ENCODE results near the gene TPM4. TPM values are rescaled to one million over a fixed set of nuclear protein-coding genes. Genes with fewer than 3 reads are reported as not detected.

TPM4 gene
- total RNA-seq, 2 donors from 2014 or later: 162 to 171 TPM

GRCh38 chr19:16037424-16038195 lies 38.7 kb upstream of the TPM4 start:
- Histone ChIP-seq H3K4me3 (no peak overlapping the region), H3K36me3 (replicated peaks in 1 of 2; ENCODE audit: insufficient read depth in 1 of 2, low read depth in 2 of 2) (no peaks in the 10 kb centered on the region), H3K9me3 (no peaks in the 10 kb centered on the region), H3K27me3 (no peaks in the 10 kb centered on the region), H3K27ac (no peak overlapping the region), H3K4me1 (peaks cover 7% of the 10 kb centered on the region)
- ATAC-seq (no peak), DNase-seq (no peak)
- WGBS, 2 donors: 55 to 66% methylated on average over 6 to 16 of the region's 17 CpGs
- TF ChIP-seq POLR2A (IDR thresholded peaks at IDR 0.05) (no peak), CTCF (IDR thresholded peaks at IDR 0.05) (no peak)
- intact Hi-C loops (cut with DNase I): no loop called here

- no peak for TF ChIP-seq POLR2A (IDR thresholded peaks at IDR 0.05)
- TF ChIP-seq CTCF (IDR thresholded peaks at IDR 0.05): no peak
- Histone ChIP-seq H3K4me1 (peaks cover 7% of the 10 kb centered on the region), H3K4me3 (no peak overlapping the region), H3K27ac (no peak overlapping the region), H3K36me3 (replicated peaks in 1 of 2; ENCODE audit: insufficient read depth in 1 of 2, low read depth in 2 of 2) (no peaks in the 10 kb centered on the region), H3K9me3 (no peaks in the 10 kb centered on the region), H3K27me3 (no peaks in the 10 kb centered on the region)
- DNase-seq (no peak), ATAC-seq (no peak)
- WGBS, 2 donors: 44 to 67% methylated on average over 3 to 5 of the region's 5 CpGs
- intact Hi-C loops (cut with DNase I): no loop called here
Measured at GRCh38 chr19:16038196-16038695, 38.0 kb upstream of the TPM4 start.

- 67 to 100% methylated on average over 1 to 18 of the region's 18 CpGs for WGBS, 2 donors
- no peak for TF ChIP-seq POLR2A (IDR thresholded peaks at IDR 0.05)
- no peak for TF ChIP-seq CTCF (IDR thresholded peaks at IDR 0.05)
- Histone ChIP-seq H3K9me3 (no peaks in the 10 kb centered on the region), H3K27me3 (no peaks in the 10 kb centered on the region), H3K36me3 (replicated peaks in 1 of 2; ENCODE audit: insufficient read depth in 1 of 2, low read depth in 2 of 2) (no peaks in the 10 kb centered on the region), H3K27ac (no peak overlapping the region), H3K4me1 (peaks cover 7% of the 10 kb centered on the region), H3K4me3 (no peak overlapping the region)
- no peak for DNase-seq
- intact Hi-C loops (cut with DNase I): no loop called here
- ATAC-seq: no peak
Measured at GRCh38 chr19:16039081-16039480, 37.2 kb upstream of the TPM4 start.

- no peaks in the 10 kb centered on the region for H3K9me3 ChIP-seq
- no peaks in the 10 kb centered on the region for H3K36me3 ChIP-seq (replicated peaks in 1 of 2; ENCODE audit: insufficient read depth in 1 of 2, low read depth in 2 of 2)
- ATAC-seq (no peak), DNase-seq (no peak)
- peaks cover 7% of the 10 kb centered on the region for H3K4me1 ChIP-seq
- intact Hi-C loops (cut with DNase I): no loop called here
- H3K27me3 ChIP-seq: no peaks in the 10 kb centered on the region
- no peak overlapping the region for H3K4me3 ChIP-seq
- WGBS, 2 donors: 79 to 82% methylated on average over 4 to 5 of the region's 5 CpGs
- H3K27ac ChIP-seq: no peak overlapping the region
- TF ChIP-seq CTCF (IDR thresholded peaks at IDR 0.05) (no peak), POLR2A (IDR thresholded peaks at IDR 0.05) (no peak)
Measured at GRCh38 chr19:16039545-16039944, 36.8 kb upstream of the TPM4 start.

GRCh38 chr19:16040642-16041041 lies 35.7 kb upstream of the TPM4 start:
- ATAC-seq (no peak), DNase-seq (no peak)
- WGBS, 2 donors: 41 to 49% methylated on average over 5 to 6 of the region's 6 CpGs
- no peaks in the 10 kb centered on the region for H3K27me3 ChIP-seq
- no peak for TF ChIP-seq CTCF (IDR thresholded peaks at IDR 0.05)
- H3K36me3 ChIP-seq (replicated peaks in 1 of 2; ENCODE audit: insufficient read depth in 1 of 2, low read depth in 2 of 2): no peaks in the 10 kb centered on the region
- H3K9me3 ChIP-seq: no peaks in the 10 kb centered on the region
- no peak overlapping the region for H3K27ac ChIP-seq
- peaks cover 7% of the 10 kb centered on the region for H3K4me1 ChIP-seq
- intact Hi-C loops (cut with DNase I): loop anchor here (2.0 kb wide), 1 partner anchor 138 kb away; no protein-coding TSS in a partner anchor
- H3K4me3 ChIP-seq: no peak overlapping the region

All from body of pancreas (tissue), 4 donors.